Peyer's patch (tissue), 4 donors: ENCODE measurements around the gene GABBR2.

Experiments used
- POLR2A ChIP-seq, 2 donors: fragments of 450-650 bp; IDR thresholded peaks; one replicate each; pipeline ENCODE4 v1.5.1; 2017; ENCODE audit warnings: antibody characterized with exemption in 2 of 2, mild to moderate bottlenecking in 2 of 2, moderate library complexity in 2 of 2
- TF ChIP-seq, protein P1 (sequence below), 6 experiments: fragments of 450-650 bp in 4 of 6; fragments of 200-600 bp in 2 of 6; sonication (generic) in 1 of 6; IDR thresholded peaks; one replicate each; pipeline ENCODE4 v1.5.1; 2017 to 2019; ENCODE audit warnings: antibody characterized with exemption in 6 of 6, mild to moderate bottlenecking in 3 of 6, moderate library complexity in 1 of 6

GRCh38 chr9:98572796-98573195 is 135.9 kb downstream of the GABBR2 start:
- TF ChIP-seq POLR2A (IDR thresholded peaks at IDR 0.05): no peak
- TF ChIP-seq, protein P1, sequence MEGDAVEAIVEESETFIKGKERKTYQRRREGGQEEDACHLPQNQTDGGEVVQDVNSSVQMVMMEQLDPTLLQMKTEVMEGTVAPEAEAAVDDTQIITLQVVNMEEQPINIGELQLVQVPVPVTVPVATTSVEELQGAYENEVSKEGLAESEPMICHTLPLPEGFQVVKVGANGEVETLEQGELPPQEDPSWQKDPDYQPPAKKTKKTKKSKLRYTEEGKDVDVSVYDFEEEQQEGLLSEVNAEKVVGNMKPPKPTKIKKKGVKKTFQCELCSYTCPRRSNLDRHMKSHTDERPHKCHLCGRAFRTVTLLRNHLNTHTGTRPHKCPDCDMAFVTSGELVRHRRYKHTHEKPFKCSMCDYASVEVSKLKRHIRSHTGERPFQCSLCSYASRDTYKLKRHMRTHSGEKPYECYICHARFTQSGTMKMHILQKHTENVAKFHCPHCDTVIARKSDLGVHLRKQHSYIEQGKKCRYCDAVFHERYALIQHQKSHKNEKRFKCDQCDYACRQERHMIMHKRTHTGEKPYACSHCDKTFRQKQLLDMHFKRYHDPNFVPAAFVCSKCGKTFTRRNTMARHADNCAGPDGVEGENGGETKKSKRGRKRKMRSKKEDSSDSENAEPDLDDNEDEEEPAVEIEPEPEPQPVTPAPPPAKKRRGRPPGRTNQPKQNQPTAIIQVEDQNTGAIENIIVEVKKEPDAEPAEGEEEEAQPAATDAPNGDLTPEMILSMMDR (IDR thresholded peaks at IDR 0.05): no peak
